CD4-positive, alpha-beta T cell treated with Interleukin-17A for 1 hour (primary cell): Measurements from ENCODE around the gene RBCK1.

Experiments
- DNase-seq: peaks from one replicate; pipeline ENCODE4 v3.0.0-alpha.2; 2020

The RBCK1 gene

GRCh38 chr20:420166-420620 is 12.1 kb downstream of the RBCK1 start:
- DNase-seq, result no peak

- DNase-seq, result no peak
These were observed 12.8 kb downstream of the RBCK1 start for GRCh38 chr20:420721-421574.

DNA sequence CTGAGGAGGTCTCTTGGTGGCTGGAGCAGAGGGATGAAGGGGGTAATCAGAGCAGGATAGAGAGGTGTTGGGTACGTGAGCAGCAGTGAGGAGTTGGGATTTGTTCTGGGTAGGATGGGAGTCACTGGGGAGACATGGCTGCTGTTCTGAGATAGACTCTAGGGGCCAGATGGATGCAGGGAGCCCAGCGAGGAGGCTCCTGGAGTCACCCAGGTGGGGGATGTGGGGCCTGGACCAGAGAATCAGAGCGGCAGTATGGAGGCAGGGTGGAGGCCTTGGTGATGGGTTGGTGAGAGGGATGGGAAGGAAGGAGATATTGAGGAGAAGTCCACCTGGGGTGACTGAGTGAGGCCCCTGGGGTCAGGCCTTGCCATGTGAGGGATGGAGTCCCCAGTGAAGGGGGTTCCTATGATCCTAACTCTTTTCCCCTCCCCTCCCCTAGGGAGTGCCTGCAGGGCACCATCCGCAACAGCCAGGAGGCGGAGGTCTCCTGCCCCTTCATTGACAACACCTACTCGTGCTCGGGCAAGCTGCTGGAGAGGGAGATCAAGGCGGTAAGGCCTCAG is 13.7 kb downstream of the RBCK1 start:
- DNase-seq, result no peak

DNA sequence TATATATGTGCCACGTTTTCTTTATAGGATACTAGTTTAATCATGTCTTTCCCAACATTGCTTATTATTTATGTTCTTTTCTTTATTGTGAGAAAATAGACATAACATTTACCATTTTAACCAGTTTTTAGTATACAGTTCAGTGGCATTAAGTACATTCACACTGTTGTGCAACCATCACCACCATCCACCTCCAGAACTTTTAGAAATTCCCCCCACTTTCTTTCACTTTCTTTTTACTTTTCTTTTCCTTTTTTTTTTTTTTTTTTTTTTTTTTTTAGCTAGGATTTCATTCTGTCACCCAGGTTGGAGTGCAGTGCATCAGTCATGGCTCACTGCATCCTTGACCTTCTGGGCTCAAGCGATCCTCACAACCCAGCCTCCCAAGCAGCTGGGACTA is 18.5 kb downstream of the RBCK1 start:
- DNase-seq, result no peak

GRCh38 chr20:427401-427800 is 19.3 kb downstream of the RBCK1 start:
- DNase-seq, result no peak

- DNase-seq, result no peak
These were observed 20.0 kb downstream of the RBCK1 start for GRCh38 chr20:427849-428657.

GRCh38 chr20:428658-429200 is 20.6 kb downstream of the RBCK1 start:
- no peak for DNase-seq

- no peak for DNase-seq
These were observed 22.2 kb downstream of the RBCK1 start for GRCh38 chr20:430091-430999.

- peak; percentile 31 for DNase-seq
These were observed 23.2 kb downstream of the RBCK1 start for GRCh38 chr20:431012-431904.

- no peak for DNase-seq
These were observed 24.1 kb downstream of the RBCK1 start for GRCh38 chr20:432208-432607.

DNA sequence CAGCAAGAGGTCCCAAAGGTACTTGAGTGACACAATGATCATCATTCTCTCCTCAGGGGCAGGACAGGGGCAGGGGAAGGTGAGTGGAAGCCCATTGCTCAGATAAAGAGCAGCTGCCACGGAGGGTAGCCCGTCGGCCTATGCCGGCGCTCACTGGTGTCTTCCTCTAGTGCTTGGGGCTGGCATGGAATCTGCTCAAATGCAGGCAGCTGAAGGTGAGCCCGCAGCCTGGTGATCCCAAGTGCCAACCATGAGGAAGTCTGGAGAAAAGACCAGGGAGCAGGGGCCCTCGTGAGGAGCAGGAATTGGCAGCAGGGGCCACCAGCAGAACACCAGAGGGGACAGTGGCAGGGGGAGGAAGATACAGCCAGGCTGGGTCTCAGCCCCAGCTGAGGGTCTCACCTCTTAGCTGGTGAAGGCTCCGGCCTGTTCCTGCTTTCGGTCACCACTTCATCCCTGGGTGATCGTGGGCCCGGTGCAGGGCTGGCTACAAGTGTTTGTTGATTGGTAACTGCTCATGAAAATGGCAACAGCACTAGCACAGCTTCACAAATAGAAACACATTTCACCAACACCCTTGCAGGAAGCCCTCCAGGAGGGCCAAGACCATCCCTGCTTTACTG is 24.7 kb downstream of the RBCK1 start:
- DNase-seq, result no peak

- peak; percentile 72 for DNase-seq
These were observed 25.3 kb downstream of the RBCK1 start for GRCh38 chr20:433300-433975.

DNA sequence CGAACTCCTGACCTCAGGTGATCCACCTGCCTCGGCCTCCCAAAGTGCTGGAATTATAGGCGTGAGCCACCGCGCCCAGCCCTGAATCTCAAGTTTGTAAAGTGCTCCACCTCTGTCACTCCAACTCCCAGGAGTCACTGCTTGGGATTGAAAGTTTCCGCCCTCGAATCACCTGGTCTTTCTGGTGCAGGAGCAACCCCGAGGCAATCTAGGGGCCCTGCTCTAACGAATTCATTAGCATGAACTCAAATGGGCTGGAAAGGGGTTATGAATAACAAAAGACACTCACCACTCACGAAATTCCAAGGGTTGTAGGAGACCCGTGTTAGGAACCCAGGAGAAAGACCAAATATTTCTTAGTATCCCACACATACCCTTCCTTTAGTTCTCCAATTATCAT is 26.1 kb downstream of the RBCK1 start:
- DNase-seq, result no peak

- DNase-seq, result no peak
These were observed 26.7 kb downstream of the RBCK1 start for GRCh38 chr20:434661-435419.

GRCh38 chr20:435558-435957 is 27.5 kb downstream of the RBCK1 start:
- DNase-seq, result no peak

GRCh38 chr20:436476-436875 is 28.4 kb downstream of the RBCK1 start:
- no peak for DNase-seq

GRCh38 chr20:437787-438486 is 29.8 kb downstream of the RBCK1 start:
- DNase-seq, result no peak
